Osteoblast (primary cell): ENCODE measurements around the gene ADGRG1. TPM values are rescaled to one million over a fixed set of nuclear protein-coding genes. Genes with fewer than 3 reads are reported as not detected.

Experiments used
- DNase-seq: peaks from one replicate; pipeline ENCODE4 v3.0.0; 2011; ENCODE audit warnings: low spot score, mixed read lengths; ENCODE audit not compliant: insufficient read length; ENCODE audit errors: missing footprints
- H2AFZ ChIP-seq: 2 replicates; pipeline ENCODE4 v1.6.0; 2011; ENCODE audit warnings: mild to moderate bottlenecking, low read length
- H3K27ac ChIP-seq: 2 replicates; pipeline ENCODE4 v1.5.1; 2011; ENCODE audit warnings: mild to moderate bottlenecking, low read depth, low read length, moderate library complexity
- H3K27me3 ChIP-seq: 2 replicates; pipeline ENCODE4 v1.6.0; 2012; ENCODE audit warnings: mild to moderate bottlenecking, control low read depth, inconsistent platforms, low read length, moderate library complexity; ENCODE audit not compliant: insufficient read depth
- H3K36me3 ChIP-seq: 2 replicates; pipeline ENCODE4 v1.5.1; 2011; ENCODE audit warnings: mild to moderate bottlenecking, low read length, control low read depth, moderate library complexity; ENCODE audit not compliant: insufficient read depth
- H3K4me1 ChIP-seq: 2 replicates; pipeline ENCODE4 v1.5.1; 2011; ENCODE audit warnings: mild to moderate bottlenecking, low read length, control low read depth, moderate library complexity; ENCODE audit not compliant: insufficient read depth
- H3K4me2 ChIP-seq: 2 replicates; pipeline ENCODE4 v1.6.0; 2011; ENCODE audit warnings: mild to moderate bottlenecking, low read length; ENCODE audit not compliant: insufficient read depth
- H3K4me3 ChIP-seq: fragments of 200-600 bp; sonication (generic); 3 replicates; pipeline ENCODE4 v1.5.1; 2012; ENCODE audit warnings: mild to moderate bottlenecking, low read length, inconsistent platforms; ENCODE audit not compliant: insufficient read depth
- H3K79me2 ChIP-seq: 2 replicates; pipeline ENCODE4 v1.6.0; 2012; ENCODE audit warnings: mild to moderate bottlenecking, low read length, control low read depth, inconsistent platforms; ENCODE audit not compliant: insufficient read depth
- H3K9me3 ChIP-seq: 2 replicates; pipeline ENCODE4 v1.5.1; 2011; ENCODE audit warnings: low read depth, low read length, control low read depth
- H4K20me1 ChIP-seq: 2 replicates; pipeline ENCODE4 v1.6.0; 2012; ENCODE audit warnings: mild to moderate bottlenecking, low read length, control low read depth; ENCODE audit not compliant: insufficient read depth
- total RNA-seq: library from RNA; depleted of rRNA; stranded (reverse); fragments of >200 nt; gene quantifications from 2 replicates; pipeline ENCODE4 v1.2.3, GENCODE V29; 2012
- TF ChIP-seq, protein P1 (sequence below): IDR thresholded peaks from 2 replicates; pipeline ENCODE4 v1.5.1; 2011; ENCODE audit warnings: mild to moderate bottlenecking, low read depth, low read length, moderate library complexity; ENCODE audit errors: extremely low read depth

Gene ADGRG1
- total RNA-seq, 1 donor: 0.72 TPM

DNA sequence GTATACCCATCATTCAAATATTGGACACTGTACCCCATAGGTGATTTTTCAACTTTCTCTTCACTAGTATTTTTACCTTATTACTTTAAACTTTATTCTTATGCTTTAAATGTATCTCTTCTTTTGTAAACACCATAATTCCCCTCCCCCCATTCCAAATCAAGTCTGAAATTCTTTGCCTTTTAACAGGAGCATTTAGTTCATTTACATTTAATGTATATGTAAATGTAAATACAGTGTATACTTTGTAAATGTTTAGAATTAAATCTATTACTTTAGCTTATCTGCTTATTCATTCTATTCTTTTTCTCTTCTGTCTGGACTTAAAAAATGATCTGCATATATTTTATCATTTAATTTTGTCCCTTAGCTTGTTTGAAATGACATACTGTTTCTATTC, 30.0 kb upstream of the ADGRG1 start:
- Histone ChIP-seq H4K20me1 (no peaks in the 10 kb centered on the region), H3K27ac (no peak overlapping the region), H3K9me3 (no peaks in the 10 kb centered on the region), H3K4me2 (no peak overlapping the region), H3K4me3 (no peak overlapping the region), H3K27me3 (peaks cover 23% of the 10 kb centered on the region), H3K79me2 (no peaks in the 10 kb centered on the region), H2AFZ (no peak overlapping the region), H3K36me3 (no peaks in the 10 kb centered on the region), H3K4me1 (no peaks in the 10 kb centered on the region)
- DNase-seq: no peak
- TF ChIP-seq, protein P1, sequence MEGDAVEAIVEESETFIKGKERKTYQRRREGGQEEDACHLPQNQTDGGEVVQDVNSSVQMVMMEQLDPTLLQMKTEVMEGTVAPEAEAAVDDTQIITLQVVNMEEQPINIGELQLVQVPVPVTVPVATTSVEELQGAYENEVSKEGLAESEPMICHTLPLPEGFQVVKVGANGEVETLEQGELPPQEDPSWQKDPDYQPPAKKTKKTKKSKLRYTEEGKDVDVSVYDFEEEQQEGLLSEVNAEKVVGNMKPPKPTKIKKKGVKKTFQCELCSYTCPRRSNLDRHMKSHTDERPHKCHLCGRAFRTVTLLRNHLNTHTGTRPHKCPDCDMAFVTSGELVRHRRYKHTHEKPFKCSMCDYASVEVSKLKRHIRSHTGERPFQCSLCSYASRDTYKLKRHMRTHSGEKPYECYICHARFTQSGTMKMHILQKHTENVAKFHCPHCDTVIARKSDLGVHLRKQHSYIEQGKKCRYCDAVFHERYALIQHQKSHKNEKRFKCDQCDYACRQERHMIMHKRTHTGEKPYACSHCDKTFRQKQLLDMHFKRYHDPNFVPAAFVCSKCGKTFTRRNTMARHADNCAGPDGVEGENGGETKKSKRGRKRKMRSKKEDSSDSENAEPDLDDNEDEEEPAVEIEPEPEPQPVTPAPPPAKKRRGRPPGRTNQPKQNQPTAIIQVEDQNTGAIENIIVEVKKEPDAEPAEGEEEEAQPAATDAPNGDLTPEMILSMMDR: no peak

DNA sequence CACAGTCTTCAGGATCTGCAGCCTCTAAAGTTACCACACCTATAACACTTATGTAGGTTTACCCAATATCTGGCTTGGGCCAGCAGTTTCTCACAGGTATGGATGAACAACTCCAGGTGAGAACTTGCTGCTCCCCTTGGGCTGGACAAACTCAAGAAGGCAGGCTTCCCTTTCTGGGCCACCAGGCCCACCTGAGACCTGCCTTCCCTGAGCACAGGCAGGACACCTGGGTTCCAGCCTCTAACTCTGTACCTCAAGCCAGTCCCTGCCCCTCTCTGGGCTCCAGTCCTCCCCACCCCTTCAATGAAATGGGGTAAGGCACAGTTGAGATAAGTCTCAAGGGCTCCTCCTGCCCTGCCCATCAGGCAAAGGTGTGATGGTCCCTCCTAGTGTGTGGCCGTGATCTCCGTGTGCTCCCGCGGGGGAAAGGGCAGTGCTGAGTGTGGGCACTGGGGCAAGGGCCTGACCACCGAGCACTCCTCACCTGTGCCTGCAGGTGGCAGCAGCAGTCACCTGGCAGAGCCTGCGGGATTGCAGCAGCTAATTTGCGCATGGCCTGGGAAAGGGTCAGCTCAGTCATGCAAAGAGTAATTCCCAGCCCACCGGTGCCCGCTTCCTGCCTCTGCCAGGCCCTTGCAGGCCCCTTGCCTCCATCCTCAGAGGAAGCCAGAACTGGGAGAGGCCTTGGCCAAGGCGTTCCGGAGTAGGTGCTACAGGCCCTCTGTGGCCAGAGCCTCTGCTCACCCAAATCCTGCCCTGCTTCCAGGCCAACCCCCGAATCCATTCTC, 28.2 kb upstream of the ADGRG1 start:
- H3K4me2 ChIP-seq: no peak overlapping the region
- no peaks in the 10 kb centered on the region for H3K4me1 ChIP-seq
- H3K9me3 ChIP-seq: no peaks in the 10 kb centered on the region
- peaks cover 23% of the 10 kb centered on the region for H3K27me3 ChIP-seq
- peak; percentile 38 for DNase-seq
- H3K27ac ChIP-seq: no peak overlapping the region
- H4K20me1 ChIP-seq: no peaks in the 10 kb centered on the region
- H3K79me2 ChIP-seq: no peaks in the 10 kb centered on the region
- H3K36me3 ChIP-seq: no peaks in the 10 kb centered on the region
- no peak overlapping the region for H3K4me3 ChIP-seq
- TF ChIP-seq, protein P1: peak; percentile 57
- H2AFZ ChIP-seq: no peak overlapping the region

DNA sequence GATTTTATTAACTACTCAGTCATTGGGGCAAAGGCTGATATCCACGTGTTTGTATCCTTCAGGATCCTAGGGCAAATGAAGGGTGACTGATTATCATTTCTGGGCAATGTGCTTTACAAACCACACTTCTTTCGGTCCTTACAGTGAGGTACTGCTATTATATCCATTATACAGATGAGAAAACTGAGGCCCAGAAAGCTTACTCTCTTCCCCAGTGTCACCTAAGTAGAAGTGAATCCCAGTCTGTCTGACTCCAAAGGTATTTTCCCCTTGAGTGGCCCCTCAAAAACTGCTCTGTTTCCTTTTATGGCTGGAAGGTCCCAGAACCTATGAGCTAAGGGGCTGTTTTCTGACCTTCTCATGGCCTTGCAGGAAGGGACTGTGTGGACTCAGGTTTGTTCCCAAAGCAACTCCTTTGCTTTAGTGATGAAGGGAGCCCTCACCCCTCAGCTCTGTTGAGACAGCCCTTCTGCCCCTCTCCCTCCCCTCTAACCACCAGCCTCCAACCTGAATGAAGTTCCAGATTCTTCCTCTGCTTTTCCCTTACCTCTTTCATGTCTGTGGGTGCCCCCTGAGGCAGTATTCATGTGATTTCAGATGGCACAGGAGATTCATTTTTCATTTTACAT, 27.4 kb upstream of the ADGRG1 start:
- Histone ChIP-seq H4K20me1 (no peaks in the 10 kb centered on the region), H3K9me3 (no peaks in the 10 kb centered on the region), H3K4me3 (no peak overlapping the region), H2AFZ (no peak overlapping the region), H3K36me3 (no peaks in the 10 kb centered on the region), H3K4me2 (no peak overlapping the region), H3K27ac (no peak overlapping the region), H3K27me3 (peaks cover 20% of the 10 kb centered on the region), H3K79me2 (no peaks in the 10 kb centered on the region), H3K4me1 (no peaks in the 10 kb centered on the region)
- TF ChIP-seq, protein P1: no peak
- DNase-seq: peak; percentile 37

DNA sequence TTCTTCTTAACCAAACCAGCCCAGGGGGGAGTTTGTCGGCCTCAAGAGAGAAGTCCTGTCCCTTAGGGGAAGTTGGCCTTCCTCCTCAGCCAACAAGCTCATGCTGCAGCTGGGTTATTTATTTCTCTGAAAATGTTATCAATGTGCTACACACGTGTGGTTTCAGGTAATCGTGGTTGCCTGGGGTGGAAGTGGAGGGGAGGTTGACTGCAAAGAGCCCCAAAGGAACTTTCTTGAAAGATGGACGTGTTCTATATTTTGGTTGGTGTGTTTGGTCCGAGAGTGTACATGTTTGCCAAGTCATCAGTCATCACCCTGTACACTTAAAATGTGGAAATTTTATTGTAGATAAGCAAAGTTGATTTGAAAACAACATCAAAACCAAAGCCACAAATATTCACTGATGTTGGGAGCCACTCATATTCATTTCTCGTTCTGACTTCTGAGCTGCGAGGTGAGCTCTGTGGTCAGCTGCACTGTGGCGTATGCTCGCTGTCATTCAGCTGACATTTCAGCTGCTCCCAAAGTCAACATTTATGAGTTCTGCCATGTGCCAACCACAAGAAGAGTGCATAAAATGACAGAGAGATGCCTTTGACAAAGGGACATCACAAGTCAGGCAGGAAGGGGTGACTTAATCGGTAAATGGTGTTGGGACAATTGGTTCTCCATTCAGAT, 26.5 kb upstream of the ADGRG1 start:
- H3K9me3 ChIP-seq: no peaks in the 10 kb centered on the region
- DNase-seq: no peak
- peaks cover 23% of the 10 kb centered on the region for H3K27me3 ChIP-seq
- no peaks in the 10 kb centered on the region for H3K4me1 ChIP-seq
- H3K4me3 ChIP-seq: no peak overlapping the region
- H3K27ac ChIP-seq: no peak overlapping the region
- no peaks in the 10 kb centered on the region for H3K79me2 ChIP-seq
- no peaks in the 10 kb centered on the region for H4K20me1 ChIP-seq
- TF ChIP-seq, protein P1: no peak
- H2AFZ ChIP-seq: no peak overlapping the region
- no peaks in the 10 kb centered on the region for H3K36me3 ChIP-seq
- peak overlapping the region; percentile 10 for H3K4me2 ChIP-seq
